ENCODE results near the gene PRDM8. TPM values are rescaled to one million over a fixed set of nuclear protein-coding genes. Genes with fewer than 3 reads are reported as not detected.

The PRDM8 gene
- not detected in 2 replicates for total RNA-seq (2014; rRNA removed; shearing (Covaris generic))
- total RNA-seq (2022) = not detected in 2 replicates
- percentile 6 among the genes with signal in this experiment for Bru-seq, nascent RNA
- not detected for BruChase-seq, experiment 1, labeled RNA remaining after a 6-hour chase
- not detected for BruChase-seq, experiment 2, labeled RNA remaining after a 2-hour chase
- long read RNA-seq = 0 reads

GRCh38 chr4:80196922-80197573 lies at the start of gene PRDM8:
TSS of gene PRDM8 (plus strand) at chr4:80197503. CDS start at chr4:80200081, 2,578 bp downstream.
- no peak within 1 kb of the TSS for H3K27ac ChIP-seq (ENCODE audit: low read depth, low read length, poor library complexity, severe bottlenecking)
- H3K79me2 ChIP-seq (ENCODE audit: insufficient read depth, low read depth, low read length) = no peaks in the 10 kb centered on the region
- POLR2A ChIA-PET = interaction anchor here (0.5 kb wide), 1 partner anchor 1337 kb away, joined by 3 read pairs; no protein-coding TSS in a partner anchor
- H3K36me3 ChIP-seq (ENCODE audit: insufficient read depth, low read length) = no peaks in the 10 kb centered on the region
- DNase-seq (ENCODE audit: low spot score) = no peak
- H3K9me2 ChIP-seq (ENCODE audit: insufficient read depth, low read length) = no peaks in the 10 kb centered on the region
- no peak within 1 kb of the TSS for H3K4me2 ChIP-seq (ENCODE audit: low read length)
- H3K4me1 ChIP-seq (ENCODE audit: insufficient read depth, low read length, poor library complexity, severe bottlenecking) = no peaks in the 10 kb centered on the region
- TF ChIP-seq CTCF (conservative IDR thresholded peaks at IDR 0.05; ENCODE audit: low read length) (no peak), EZH2phosphoT487 (IDR thresholded peaks at IDR 0.05; ENCODE audit: borderline replicate concordance, low read depth, low read length) (no peak)
- no peaks in the 10 kb centered on the region for H3K9me3 ChIP-seq (ENCODE audit: low read length)
- no peak within 1 kb of the TSS for H2AFZ ChIP-seq (ENCODE audit: low read length)
- intact Hi-C loops (cut with micrococcal nuclease; ENCODE audit: unreplicated experiment) = no loop called here
- H3K4me3 ChIP-seq (ENCODE audit: low read depth, low read length, poor library complexity, severe bottlenecking) = no peak within 1 kb of the TSS
- no TSS peak for BruUV-seq (replicated peaks)
- CTCF ChIA-PET (ENCODE audit: unreplicated experiment) = no interaction called here
- H4K20me1 ChIP-seq (ENCODE audit: insufficient read depth, low read length) = no peaks in the 10 kb centered on the region

- intact Hi-C loops (cut with micrococcal nuclease; ENCODE audit: unreplicated experiment) = no loop called here
- TF ChIP-seq CTCF (conservative IDR thresholded peaks at IDR 0.05; ENCODE audit: low read length) (no peak), EZH2phosphoT487 (IDR thresholded peaks at IDR 0.05; ENCODE audit: borderline replicate concordance, low read depth, low read length) (no peak)
- CTCF ChIA-PET (ENCODE audit: unreplicated experiment) = no interaction called here
- POLR2A ChIA-PET = no interaction called here
- H2AFZ ChIP-seq (ENCODE audit: low read length) = no peak overlapping the region
- H3K9me3 ChIP-seq (ENCODE audit: low read length) = no peaks in the 10 kb centered on the region
- H3K4me1 ChIP-seq (ENCODE audit: insufficient read depth, low read length, poor library complexity, severe bottlenecking) = no peaks in the 10 kb centered on the region
- no peaks in the 10 kb centered on the region for H3K36me3 ChIP-seq (ENCODE audit: insufficient read depth, low read length)
- H3K27ac ChIP-seq (ENCODE audit: low read depth, low read length, poor library complexity, severe bottlenecking) = no peak overlapping the region
- no TSS peak for BruUV-seq (replicated peaks)
- no peak overlapping the region for H3K4me3 ChIP-seq (ENCODE audit: low read depth, low read length, poor library complexity, severe bottlenecking)
- no peaks in the 10 kb centered on the region for H4K20me1 ChIP-seq (ENCODE audit: insufficient read depth, low read length)
- DNase-seq (ENCODE audit: low spot score) = no peak
- H3K4me2 ChIP-seq (ENCODE audit: low read length) = no peak overlapping the region
- no peaks in the 10 kb centered on the region for H3K9me2 ChIP-seq (ENCODE audit: insufficient read depth, low read length)
- H3K79me2 ChIP-seq (ENCODE audit: insufficient read depth, low read depth, low read length) = no peaks in the 10 kb centered on the region
Observed at GRCh38 chr4:80150387-80151180, 46.7 kb upstream of the PRDM8 start.
